Right renal pelvis (tissue), 4 donors: Measurements from ENCODE around the gene ARHGEF16. TPM values are rescaled to one million over a fixed set of nuclear protein-coding genes. Genes with fewer than 3 reads are reported as not detected.

Experiments
- DNase-seq, 4 donors: peaks; one replicate each; pipeline ENCODE4 v3.0.0-alpha.2; 2013; ENCODE audit warnings: low read depth in 4 of 4, low spot score in 3 of 4, missing footprints in 1 of 4
- polyA plus RNA-seq, 4 donors: library from polyadenylated mRNA; unstranded; fragments of 120-200 nt; gene quantifications; one replicate each; pipeline ENCODE4 v1.2.1, GENCODE V29; 2013; ENCODE audit not compliant: insufficient read length in 4 of 4

The ARHGEF16 gene
- polyA plus RNA-seq, 4 donors, result 16.1 to 25.7 (median 17.6) TPM

DNA sequence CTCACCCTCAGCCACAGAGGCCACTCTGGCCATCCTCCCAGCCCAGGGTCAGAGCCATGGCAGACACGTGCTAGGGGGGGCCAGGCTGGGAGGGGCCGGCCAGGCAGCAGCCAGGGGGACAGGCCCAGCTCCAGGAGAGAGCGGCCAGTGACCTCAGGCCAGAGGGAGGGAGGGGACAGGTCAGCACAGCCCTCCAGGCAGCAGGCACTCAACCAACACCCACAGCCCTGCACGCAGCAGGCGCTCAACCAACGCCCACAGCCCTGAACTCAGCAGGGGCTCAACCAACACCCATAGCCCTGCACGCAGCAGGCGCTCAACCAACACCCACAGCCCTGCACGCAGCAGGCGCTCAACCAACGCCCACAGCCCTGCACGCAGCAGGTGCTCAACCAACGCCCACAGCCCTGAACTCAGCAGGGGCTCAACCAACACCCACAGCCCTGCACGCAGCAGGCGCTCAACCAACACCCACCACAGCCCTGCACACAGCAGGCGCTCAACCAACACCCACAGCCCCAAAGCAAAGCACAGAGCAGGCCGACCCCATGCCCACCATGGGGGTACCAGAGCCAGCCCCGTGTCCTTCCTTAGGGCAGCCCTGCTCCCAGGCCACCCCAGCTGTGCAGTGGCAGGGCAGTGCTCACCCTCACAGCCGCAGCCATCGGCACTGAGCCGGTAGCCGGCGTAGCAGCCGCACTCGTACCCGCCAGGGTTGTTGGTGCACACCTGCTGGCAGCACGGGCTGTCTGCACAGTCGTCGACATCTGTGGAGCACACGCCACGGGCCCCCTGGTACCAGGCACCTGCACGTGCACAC is 55.9 kb downstream of the ARHGEF16 start:
- no peak for DNase-seq

DNA sequence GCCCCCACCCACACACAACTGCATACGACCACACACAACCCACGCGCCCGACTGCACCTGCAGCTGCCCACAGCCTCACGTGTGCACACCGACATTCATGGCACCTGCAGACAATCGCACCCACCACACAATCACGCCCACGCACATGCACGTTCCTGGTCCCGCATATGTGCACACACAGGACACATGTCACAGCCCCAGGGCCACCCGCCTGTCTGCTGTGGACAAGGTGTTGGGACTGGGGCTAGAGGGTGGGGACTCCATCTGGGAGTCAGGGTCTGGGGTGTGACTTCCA is 56.4 kb downstream of the ARHGEF16 start:
- DNase-seq, result no peak

DNA sequence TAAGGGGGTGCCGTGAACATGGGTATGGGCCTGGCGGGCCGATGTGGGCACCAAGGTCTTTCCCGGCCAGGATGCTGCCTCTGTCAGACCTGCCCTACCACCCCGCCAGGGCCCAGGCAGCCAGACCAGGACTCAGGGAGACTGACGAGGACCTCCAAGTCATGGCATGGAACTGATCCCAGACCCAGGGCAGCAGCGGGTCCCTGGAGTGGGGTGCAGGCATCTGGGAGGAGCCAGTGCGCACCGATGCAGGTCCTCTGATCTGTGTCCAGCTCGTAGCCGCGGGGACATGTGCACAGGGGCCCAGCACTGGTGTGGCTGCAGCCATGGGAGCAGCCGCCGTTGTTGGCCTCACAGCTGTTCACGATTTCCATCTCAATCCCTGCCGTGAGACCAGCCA is 56.8 kb downstream of the ARHGEF16 start:
- no peak for DNase-seq

DNA sequence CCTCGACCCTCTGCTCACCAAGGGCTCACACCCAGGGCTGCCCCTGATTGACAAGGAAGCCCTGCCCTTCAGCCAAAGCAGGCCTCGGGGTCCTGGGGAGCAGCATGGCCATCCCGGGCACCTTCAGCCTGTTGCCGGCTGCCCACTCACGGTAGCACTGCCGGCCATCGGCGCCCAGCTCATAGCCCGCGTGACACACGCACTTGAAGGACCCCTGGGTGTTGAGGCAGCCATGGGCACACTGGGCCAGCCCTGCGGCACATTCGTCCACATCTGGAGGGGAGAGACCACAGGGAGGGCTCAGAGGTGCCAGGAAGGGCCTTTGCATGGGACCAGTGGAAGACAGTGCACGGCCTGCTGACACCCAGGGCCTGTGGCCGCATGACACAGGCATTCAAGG is 57.4 kb downstream of the ARHGEF16 start:
- no peak for DNase-seq

DNA sequence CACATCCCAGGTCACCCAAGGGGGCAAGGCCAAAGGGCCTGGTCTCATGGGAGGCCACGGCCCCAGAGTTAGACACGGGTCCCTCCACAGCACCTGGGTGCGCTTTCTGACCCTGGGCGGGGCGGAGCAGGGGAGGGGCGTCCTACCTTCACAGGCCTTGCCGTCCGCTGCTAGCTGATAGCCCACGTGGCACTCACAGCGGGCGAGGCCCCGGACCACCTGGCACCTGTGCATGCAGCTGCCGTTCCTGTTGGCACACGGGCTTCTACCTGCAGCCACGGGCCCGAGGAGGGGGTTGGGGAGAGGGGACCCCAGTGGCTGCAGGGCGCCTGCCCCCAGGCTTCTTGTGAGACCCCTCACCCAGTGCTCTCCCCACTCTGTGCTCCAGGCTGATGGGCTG is 59.9 kb downstream of the ARHGEF16 start:
- no peak for DNase-seq

DNA sequence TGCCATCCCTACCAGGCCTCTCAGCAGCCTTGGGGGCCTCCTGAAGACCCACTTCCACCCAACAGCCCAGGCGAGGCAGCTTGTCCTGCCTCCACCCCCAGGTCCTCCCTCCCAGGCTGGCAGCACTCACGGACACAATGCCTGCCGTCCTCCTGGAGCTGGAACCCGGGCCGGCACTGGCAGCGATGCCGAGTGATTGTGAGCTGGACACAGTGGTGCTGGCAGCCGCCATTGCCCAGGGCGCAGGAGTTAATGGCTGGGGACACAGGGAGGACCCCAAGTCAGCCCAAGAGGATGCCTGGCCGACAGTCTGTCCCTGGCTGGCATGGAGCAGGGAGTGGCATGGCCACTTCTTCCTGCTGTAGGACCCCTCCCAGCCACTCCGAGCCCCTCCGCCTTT is 60.8 kb downstream of the ARHGEF16 start:
- DNase-seq, result no peak

DNA sequence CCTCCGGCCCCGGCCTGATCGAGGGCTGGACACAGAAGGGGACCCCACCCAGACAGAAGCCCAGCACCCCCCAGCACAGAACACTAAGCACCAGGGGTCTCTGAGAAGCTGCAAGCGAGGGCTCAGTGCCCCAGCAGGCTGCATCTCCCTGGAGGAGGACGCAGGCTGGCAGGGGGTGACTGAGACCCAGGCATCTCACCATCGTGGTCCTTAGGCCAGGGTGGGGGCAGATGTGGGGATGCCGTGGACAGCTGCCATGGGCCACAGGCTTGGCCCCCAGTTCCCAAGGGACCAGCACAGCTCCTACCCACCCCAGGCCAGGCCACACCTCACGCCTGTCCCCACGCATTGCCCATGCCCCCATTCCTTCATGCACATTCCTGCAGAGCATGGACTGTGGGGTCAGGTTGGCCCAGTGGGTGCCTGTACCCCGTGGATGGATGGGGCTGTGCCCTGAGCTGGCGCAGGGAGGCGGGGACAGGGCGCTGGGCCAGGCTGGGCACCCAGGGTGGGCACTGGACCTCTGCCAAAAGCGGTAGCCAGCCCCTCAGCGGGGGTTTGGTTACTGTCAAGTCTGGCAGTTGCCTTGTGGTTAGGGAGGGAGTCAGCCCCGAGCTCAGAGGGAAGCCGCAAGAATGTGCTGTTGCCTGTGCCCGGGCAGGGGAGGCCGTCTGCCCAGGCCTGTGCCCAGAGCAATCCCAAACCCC is 61.5 kb downstream of the ARHGEF16 start:
- DNase-seq, result no peak

DNA sequence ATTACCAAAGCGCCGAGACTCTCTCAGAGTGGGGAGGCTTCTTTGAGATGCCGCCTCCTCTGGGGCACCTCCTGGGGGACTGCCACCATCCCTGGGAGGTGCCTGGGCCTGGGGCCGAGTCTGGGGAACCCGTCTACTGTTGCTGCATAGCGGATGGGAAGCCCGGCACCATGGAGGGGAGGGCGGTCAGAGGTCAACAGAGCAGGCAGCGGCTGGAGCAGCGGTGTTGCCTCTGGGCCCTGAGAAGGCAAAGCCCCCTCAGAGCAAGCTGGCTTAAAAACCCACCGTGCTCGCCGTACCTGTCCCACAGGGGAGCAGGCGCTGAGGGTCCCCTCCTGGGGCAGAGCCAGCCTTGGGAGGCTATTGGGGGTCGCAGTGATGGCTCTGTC is 62.0 kb downstream of the ARHGEF16 start:
- no peak for DNase-seq

DNA sequence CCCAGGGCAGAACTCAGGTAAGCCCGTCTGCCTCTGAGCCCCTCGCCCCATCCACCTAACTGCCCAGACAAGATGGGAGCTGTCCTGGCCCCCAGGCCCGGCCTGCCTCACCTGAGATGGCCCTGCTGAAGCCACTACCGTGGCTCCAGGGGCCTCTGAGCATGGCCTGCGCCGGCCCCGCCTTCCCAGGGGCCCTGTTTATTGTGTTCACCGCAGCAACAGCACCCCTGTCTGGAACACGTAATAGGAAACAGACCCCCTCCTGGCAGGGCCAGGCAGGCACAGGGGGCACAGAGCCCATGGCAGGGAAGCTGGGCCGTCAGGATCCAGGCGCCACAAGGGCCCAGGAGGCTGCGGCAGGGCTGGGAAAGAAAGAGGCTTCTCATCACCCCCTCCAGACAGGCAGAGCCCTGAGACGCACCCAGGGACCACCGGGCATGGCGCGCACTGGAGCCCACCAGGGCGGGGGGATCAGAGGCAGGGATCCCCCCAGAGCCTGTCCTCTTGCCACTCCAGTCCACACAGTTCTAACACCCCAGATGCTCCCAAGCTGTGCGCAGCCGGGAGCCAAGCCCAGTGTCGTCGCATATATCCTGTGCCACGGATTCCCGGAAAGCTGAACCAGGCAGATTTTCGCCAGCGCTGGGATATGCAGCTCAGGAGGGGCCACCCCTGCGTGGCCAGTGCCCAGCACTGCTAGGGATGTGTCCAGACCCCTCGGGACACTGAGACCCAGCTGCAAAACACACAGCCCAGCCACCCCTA is 62.6 kb downstream of the ARHGEF16 start:
- DNase-seq, result no peak

DNA sequence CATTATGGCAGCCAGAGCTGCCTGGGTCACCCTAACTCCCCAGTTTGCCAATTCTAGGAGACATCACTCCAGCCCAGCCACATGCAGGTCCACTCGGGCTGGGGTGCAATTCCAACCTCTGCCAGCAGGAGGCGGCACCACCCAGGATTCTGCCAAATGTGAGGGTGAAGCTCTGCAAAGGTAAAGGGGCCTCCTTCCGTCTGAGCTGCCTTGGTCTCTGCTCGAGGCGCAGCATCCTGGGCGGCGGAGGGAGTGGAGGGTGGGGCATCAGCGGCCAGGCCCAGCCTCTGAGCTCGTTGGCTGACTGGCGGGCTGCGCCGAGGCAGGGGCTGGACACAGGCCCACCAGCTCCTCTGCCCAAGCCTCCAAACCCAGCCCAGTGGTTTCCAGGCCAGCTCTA is 63.8 kb downstream of the ARHGEF16 start:
- no peak for DNase-seq

DNA sequence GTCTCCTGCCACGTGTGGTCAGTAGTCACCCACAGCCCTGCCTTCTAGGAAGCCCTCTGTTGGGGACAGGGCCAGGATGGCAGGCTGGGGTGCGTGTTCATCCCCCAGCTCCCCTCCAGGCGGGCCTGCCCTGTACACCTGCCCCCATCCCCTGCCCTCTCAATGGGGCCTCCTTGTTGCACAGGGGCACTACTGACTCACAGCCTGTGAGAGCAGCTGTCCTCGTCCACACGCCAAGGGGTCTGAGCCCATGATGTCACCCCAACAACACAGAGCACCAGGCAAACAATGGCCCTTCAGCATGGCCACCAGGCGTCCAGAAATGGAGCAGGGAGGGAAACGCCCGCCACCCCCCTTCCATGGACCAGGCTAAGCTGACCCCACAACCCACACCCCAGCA is 64.3 kb downstream of the ARHGEF16 start:
- no peak for DNase-seq

DNA sequence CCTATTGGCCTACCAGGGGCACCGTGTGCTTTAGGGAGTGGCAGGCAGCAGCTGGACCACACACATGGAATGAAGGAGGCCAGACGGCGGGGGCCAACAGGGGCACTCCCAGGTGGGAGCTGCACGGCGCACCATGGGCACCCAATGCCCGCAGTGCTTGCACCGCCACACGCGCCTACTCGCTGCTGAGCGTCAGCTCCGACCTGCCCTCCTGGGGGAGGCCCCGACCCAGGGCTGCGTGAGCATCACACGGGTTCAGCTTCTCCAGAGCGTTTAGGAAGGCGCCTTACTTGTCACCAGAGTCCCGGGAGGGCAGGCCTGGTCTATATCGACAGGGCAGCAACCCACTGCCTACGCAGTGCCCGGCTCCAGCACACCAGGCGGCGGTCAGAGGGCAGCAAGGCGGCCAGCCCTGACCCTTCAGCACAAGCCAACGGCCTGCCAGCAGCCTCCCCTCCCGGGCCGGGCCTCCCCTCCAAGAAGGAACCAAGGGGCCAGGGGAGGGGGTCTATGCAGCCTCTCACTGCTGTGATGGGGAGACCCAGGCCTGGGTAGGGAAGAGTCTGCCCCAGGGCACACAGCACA is 64.9 kb downstream of the ARHGEF16 start:
- DNase-seq, result no peak

DNA sequence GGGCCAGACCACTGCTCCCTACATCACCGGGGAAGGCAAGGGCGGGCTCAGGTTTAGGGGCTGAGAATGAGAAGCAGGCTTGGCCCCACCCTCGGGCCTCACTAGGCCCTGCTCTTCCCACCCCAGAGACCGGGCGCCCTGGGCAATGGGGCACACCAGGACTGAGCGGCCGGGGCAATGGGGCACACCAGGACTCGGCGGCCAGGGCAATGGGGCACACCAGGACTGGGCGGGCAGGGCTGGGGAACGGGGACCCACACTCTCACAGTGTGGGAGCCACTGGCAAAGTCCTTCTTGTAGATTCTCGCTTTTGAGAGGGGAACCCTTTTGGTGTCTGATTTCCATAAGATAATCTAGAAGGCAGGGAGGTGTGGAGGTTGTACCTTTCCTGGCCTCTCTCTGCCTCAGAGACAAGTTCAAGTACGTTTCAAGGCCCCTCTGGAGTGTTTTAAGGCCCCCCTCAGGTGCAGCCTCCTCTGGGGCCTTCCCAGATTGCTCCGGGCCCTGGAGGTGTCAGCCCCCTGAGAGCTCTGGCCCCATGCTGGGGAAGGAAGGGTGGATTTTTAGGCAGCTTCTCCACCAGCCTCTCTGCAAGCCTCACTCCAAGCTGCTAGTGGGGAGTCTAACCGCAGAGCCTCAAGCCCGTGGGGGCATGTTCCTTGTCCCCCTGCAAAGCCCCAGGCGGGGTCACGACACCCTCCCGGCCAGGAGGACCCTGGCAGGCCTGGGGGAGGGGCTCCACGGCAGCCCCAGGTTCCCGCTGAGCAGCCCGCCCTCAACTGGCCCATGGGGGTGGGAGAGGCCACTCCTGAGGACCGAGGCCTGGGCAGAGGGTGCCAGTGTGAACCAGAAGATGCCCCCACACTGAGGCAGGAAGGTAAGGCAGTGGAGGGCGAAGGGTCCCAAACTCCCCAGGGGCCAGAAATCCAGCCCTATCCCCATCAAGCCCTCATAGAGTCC is 66.2 kb downstream of the ARHGEF16 start:
- no peak for DNase-seq

DNA sequence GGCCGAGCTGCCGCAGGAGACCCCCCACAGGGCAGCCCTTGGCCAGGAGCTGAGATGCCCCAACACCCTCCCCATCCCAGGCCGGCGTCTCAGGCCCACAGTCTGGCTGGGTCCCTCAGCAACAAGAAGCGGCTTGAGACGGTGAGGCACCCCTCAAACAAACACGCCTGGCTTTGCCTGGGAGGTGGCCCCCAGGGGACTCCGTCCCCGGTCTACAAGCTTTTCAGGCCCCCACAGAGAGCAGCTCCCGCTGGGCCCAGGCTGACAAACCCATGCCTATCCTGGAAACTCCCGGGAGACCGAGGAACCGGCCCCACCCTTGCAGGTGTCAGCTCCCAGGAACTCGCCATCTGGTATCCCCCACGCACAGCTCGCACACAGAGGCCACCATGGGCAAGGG is 67.0 kb downstream of the ARHGEF16 start:
- no peak for DNase-seq

DNA sequence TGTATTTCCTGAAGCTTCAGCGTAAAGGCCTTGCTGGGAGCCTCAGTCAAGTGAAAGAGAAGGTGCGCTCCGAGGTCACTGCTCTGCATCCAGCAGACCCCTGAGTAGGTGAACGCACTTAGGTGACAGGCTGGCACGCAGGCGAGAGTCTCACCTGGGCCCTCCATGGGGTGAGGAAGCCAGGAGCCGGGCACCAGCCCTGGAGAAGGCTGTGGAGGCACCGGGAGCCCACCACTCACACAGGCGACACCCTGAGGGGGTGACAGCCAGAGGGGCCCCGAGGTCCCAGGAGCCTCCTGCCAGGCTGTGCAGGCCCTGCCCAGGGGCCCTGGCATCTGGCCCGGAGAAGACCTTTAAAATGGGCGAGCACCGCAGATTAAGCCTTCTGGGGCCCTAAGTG is 67.6 kb downstream of the ARHGEF16 start:
- DNase-seq, result no peak

DNA sequence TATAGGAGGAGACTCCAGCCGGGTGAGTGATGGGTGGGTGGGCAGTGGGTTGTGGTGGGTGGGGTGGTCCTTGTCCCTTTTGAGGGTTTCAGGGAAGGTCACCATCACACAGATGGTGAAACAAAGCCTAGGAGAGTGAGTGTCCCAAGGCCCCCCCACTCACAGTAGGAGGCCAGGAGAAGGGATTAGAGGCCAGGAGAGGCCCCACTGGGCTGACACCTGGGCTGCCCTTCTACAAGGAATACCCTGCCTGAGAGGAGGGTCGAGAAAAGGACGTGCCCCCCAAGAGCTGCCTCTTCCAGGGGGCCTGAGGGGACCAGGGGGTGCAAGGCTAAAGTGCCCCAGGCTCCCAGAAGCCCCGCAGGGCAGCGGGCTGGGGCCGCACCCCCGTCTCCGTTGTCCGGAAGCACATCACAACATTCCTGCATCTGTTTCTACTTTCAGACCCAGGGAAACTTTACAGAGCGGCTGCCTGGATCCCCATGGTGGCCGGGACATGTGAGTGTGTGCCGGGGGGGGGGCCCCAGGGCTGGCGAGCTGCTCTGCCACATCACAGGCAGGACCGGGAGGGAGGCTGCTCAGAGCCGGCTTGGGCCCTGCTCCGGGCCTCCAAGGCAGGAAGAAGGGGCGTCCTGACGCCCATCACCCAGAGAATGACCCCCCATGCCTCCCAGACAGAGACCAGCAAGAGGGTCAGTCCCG is 68.2 kb downstream of the ARHGEF16 start:
- DNase-seq, result no peak

DNA sequence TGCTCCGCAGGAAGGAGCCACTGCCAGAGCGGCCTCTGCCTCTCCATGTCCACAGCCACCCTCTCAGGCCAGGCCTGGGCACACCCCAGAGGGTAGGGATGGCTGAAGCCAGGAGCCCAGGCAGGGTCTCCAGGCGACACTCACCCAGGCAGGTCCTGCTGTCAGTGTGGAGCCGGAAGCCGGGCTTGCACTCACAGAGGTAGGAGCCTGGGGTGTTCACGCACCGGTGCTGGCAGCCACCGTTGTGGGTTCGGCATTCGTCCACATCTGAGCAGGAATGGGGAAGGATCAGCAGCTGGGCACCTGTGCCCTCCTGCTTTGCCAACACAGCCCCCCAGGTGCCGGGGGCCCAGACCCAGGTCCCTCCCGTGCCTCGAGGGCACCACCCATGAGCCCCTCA is 69.5 kb downstream of the ARHGEF16 start:
- DNase-seq, result no peak

DNA sequence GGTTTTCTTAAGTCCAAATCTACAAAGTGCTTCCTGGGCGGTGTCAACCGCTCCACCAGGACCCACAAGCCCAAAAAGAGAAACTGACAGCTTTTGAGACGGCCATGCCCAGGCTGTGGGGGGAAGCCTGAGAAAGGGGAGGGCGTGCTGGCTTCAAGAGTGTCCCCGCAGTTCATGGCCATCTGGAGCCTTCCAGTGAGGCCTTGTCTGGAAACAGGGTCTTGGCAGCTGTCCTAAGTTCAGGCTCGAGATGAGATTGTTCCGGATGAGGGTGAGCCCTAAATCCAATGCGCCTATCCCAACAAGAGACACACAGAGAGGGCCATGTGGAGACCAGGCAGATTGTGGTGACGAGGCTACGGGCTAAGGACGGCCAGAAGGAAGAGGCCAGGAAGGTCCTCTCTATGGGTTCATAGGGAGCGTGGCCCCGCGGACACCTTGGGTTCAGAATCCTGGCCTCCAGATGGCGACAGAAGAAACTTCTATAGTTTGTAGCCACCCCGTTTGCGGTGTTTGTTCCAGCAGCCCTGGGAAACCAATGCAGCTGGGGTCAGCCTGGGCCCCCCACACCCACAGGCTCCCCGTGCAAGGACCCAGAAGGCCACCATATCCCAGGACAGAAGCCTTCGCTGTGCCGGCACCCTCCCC is 70.2 kb downstream of the ARHGEF16 start:
- DNase-seq, result no peak
